HepG2 (cell line): ENCODE measurements around the gene SLC16A3. TPM values are rescaled to one million over a fixed set of nuclear protein-coding genes. Genes with fewer than 3 reads are reported as not detected.

Experiments
- CHD2 ChIP-seq: IDR thresholded peaks from 2 replicates; pipeline ENCODE4 v1.6.1; 2011; ENCODE audit warnings: low read depth, low read length, improper control_type of control experiment
- HDAC1 ChIP-seq: sonication (generic); formaldehyde crosslinking; IDR thresholded peaks from 2 replicates; pipeline ENCODE4 v1.5.1; 2020; ENCODE audit warnings: mild to moderate bottlenecking, missing genetic modification reagents
- KDM5A ChIP-seq: fragments of 200-600 bp; sonication (generic); IDR thresholded peaks from 2 replicates; pipeline ENCODE4 v1.7.0; 2018; ENCODE audit warnings: antibody characterized with exemption, mild to moderate bottlenecking, low read length, borderline replicate concordance
- MED13 ChIP-seq: sonication (generic); formaldehyde crosslinking; IDR thresholded peaks from 2 replicates; pipeline ENCODE4 v1.5.0; 2020; ENCODE audit warnings: missing genetic modification reagents
- NFE2L1 ChIP-seq: sonication (generic); formaldehyde crosslinking; IDR thresholded peaks from 2 replicates; pipeline ENCODE4 v1.4.0; 2020; ENCODE audit warnings: missing genetic modification reagents, mild to moderate bottlenecking, borderline replicate concordance
- NR2F1 ChIP-seq, 2 experiments: fragments of 450-650 bp in 1 of 2; formaldehyde crosslinking in 1 of 2; IDR thresholded peaks; 2 replicates each; pipeline versions ENCODE4 v1.5.0 to v1.6.1; 2016 to 2020; ENCODE audit warnings: mild to moderate bottlenecking in 1 of 2, missing compliant biosample characterization in 1 of 2, missing genetic modification reagents in 1 of 2, moderate library complexity in 1 of 2
- PCBP2 ChIP-seq: fragments of 200-400 bp; formaldehyde crosslinking; optimal IDR thresholded peaks from 2 replicates; pipeline ENCODE3; 2018; ENCODE audit warnings: low read length, low read depth; ENCODE audit not compliant: poor library complexity, severe bottlenecking
- PPARG ChIP-seq: conservative IDR thresholded peaks from 2 replicates; pipeline ENCODE4 v1.6.1; 2016; ENCODE audit warnings: missing biosample characterization, missing genetic modification reagents
- U2AF2 ChIP-seq: fragments of 200-400 bp; formaldehyde crosslinking; IDR thresholded peaks from 2 replicates; pipeline ENCODE4 v1.6.1; 2017; ENCODE audit warnings: low read depth, mild to moderate bottlenecking, low read length
- ZNF260 ChIP-seq: sonication (generic); formaldehyde crosslinking; IDR thresholded peaks from 2 replicates; pipeline ENCODE4 v1.4.0; 2020; ENCODE audit warnings: missing genetic modification reagents, low read depth, mild to moderate bottlenecking, borderline replicate concordance
- ZNF274 ChIP-seq: sonication (generic); formaldehyde crosslinking; IDR thresholded peaks from 2 replicates; pipeline ENCODE4 v1.5.1; 2020; ENCODE audit warnings: mild to moderate bottlenecking, missing genetic modification reagents
- ZNF546 ChIP-seq: sonication (generic); formaldehyde crosslinking; conservative IDR thresholded peaks from 2 replicates; pipeline ENCODE4 v1.8.1; 2023; ENCODE audit warnings: mild to moderate bottlenecking, missing genetic modification reagents
- ZNF652 ChIP-seq: IDR thresholded peaks from 2 replicates; pipeline ENCODE4 v1.6.1; 2016; ENCODE audit warnings: low read depth, borderline replicate concordance
- ZNF737 ChIP-seq: sonication (generic); formaldehyde crosslinking; IDR thresholded peaks from 2 replicates; pipeline ENCODE4 v1.5.0; 2020; ENCODE audit warnings: missing genetic modification reagents, mild to moderate bottlenecking, borderline replicate concordance
- ZNF775 ChIP-seq: sonication (generic); formaldehyde crosslinking; IDR thresholded peaks from 2 replicates; pipeline ENCODE4 v1.4.0; 2020; ENCODE audit warnings: missing genetic modification reagents, mild to moderate bottlenecking, moderate library complexity, borderline replicate concordance
- ZNF878 ChIP-seq: sonication (generic); formaldehyde crosslinking; IDR thresholded peaks from 2 replicates; pipeline ENCODE4 v1.8.1; 2023; ENCODE audit warnings: mild to moderate bottlenecking, missing genetic modification reagents, moderate library complexity
- polyA plus RNA-seq, 8 experiments: library from polyadenylated mRNA; depleted of rRNA in 3 of 8; stranded (reverse) in 7 of 8; unstranded in 1 of 8; fragments of >200 nt; fragmentation: Illumina TruSeq in 4 of 8; extraction: Trizol in 4 of 8; gene quantifications; 2 replicates each; pipeline versions ENCODE4 v1.2.1 to v1.2.3, GENCODE V29; 2011 to 2016; ENCODE audit warnings: low read depth in 4 of 8, missing spikeins in 1 of 8, mixed read lengths in 1 of 8; ENCODE audit not compliant: insufficient read depth in 1 of 8
- total RNA-seq, 5 experiments: library from RNA; depleted of rRNA; stranded (reverse); fragments of >200 nt; fragmentation: Illumina TruSeq; extraction: Trizol; gene quantifications; 2 replicates each; pipeline ENCODE4 v1.2.3, GENCODE V29; 2016; ENCODE audit warnings: low read depth in 1 of 5
- TF ChIP-seq, protein P1 (sequence below): sonication (generic); formaldehyde crosslinking; conservative IDR thresholded peaks from 2 replicates; pipeline ENCODE4 v1.8.1; 2023; ENCODE audit warnings: missing genetic modification reagents
- TF ChIP-seq, protein P2 (sequence below): IDR thresholded peaks from 2 replicates; pipeline ENCODE4 v1.6.1; 2016
- TF ChIP-seq, protein P3 (sequence below): sonication (generic); formaldehyde crosslinking; IDR thresholded peaks from 2 replicates; pipeline ENCODE4 v1.4.0; 2020; ENCODE audit warnings: mild to moderate bottlenecking, missing genetic modification reagents
- TF ChIP-seq, protein P4 (sequence below): sonication (generic); formaldehyde crosslinking; IDR thresholded peaks from 2 replicates; pipeline ENCODE4 v1.8.1; 2023; ENCODE audit warnings: missing genetic modification reagents, mild to moderate bottlenecking, borderline replicate concordance
- TF ChIP-seq, protein P5 (sequence below): sonication (generic); formaldehyde crosslinking; IDR thresholded peaks from 2 replicates; pipeline ENCODE4 v1.5.0; 2020; ENCODE audit warnings: missing genetic modification reagents, mild to moderate bottlenecking, borderline replicate concordance
- TF ChIP-seq, protein P6 (sequence below): sonication (generic); formaldehyde crosslinking; IDR thresholded peaks from 2 replicates; pipeline ENCODE4 v1.8.1; 2023; ENCODE audit warnings: mild to moderate bottlenecking, missing genetic modification reagents

Gene SLC16A3
- total and polyA plus RNA-seq, 2 of the 13 experiments (the other 11 are each of a cell fraction or from before 2014, with no cell fraction given): 242 to 349 TPM

DNA sequence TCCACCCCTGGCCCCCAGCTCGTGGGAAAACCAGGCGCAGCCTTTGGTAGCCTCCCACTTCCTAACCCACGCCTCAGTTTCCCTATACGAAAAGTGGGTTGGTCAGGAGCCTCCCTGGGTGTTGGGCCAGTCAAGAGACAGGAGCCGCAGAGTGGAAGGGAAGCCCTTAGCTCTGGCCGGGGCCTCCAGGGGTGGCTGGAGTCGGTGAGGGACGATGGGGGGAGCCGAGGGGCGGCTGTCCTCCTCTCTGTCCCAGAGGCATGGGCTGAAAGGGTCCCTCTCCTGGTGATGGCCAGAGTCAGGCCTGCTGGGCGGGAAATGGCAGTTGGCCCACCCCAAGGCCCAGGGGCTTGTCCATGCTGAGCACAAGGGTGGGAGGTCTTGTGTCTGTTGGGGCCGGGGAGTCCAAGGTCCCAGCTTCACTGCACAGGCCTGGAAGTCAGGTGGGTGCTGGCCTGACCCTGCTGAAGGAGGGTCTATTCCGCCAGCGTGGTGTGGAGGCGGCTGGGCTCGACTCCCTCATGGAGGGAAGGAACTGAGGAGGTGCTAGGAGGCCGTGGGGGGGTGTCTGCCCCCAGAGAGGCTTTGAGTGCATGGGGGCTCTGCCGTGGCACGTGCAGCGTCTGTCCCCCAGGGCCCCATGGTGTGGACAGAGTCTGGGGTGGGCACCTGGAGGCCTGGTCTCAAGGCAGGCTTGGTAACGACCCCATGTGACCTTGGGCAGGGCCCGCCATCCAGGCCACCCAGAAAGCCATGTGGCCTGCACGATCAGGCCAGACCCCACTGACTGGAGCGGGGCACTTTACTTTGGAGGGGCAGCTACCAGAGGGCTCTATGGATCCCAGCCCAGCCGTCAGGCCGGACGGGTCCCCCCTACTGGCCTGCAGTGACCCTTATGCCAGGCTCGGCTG lies 1.1 kb downstream of the SLC16A3 start (continued):
- TF ChIP-seq, protein P1, sequence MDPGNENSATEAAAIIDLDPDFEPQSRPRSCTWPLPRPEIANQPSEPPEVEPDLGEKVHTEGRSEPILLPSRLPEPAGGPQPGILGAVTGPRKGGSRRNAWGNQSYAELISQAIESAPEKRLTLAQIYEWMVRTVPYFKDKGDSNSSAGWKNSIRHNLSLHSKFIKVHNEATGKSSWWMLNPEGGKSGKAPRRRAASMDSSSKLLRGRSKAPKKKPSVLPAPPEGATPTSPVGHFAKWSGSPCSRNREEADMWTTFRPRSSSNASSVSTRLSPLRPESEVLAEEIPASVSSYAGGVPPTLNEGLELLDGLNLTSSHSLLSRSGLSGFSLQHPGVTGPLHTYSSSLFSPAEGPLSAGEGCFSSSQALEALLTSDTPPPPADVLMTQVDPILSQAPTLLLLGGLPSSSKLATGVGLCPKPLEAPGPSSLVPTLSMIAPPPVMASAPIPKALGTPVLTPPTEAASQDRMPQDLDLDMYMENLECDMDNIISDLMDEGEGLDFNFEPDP: 0 out of 2 replicates have a peak, but pooled peaks have one; percentile 46
- no peak for TF ChIP-seq ZNF546 (CRISPR knock-in tag)
- no peak for TF ChIP-seq ZNF737 (CRISPR knock-in tag)
- no peak for TF ChIP-seq PCBP2
- TF ChIP-seq HDAC1 (CRISPR knock-in tag): peak; percentile 6
- TF ChIP-seq, protein P2, sequence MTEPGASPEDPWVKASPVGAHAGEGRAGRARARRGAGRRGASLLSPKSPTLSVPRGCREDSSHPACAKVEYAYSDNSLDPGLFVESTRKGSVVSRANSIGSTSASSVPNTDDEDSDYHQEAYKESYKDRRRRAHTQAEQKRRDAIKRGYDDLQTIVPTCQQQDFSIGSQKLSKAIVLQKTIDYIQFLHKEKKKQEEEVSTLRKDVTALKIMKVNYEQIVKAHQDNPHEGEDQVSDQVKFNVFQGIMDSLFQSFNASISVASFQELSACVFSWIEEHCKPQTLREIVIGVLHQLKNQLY (CRISPR knock-in tag): no peak
- TF ChIP-seq, protein P3, sequence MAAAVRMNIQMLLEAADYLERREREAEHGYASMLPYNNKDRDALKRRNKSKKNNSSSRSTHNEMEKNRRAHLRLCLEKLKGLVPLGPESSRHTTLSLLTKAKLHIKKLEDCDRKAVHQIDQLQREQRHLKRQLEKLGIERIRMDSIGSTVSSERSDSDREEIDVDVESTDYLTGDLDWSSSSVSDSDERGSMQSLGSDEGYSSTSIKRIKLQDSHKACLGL (CRISPR knock-in tag): no peak; the same call in 1 of the 2 replicates
- TF ChIP-seq, protein P4, sequence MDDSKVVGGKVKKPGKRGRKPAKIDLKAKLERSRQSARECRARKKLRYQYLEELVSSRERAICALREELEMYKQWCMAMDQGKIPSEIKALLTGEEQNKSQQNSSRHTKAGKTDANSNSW: peak; percentile 70; the same call in 1 of the 2 replicates
- TF ChIP-seq MED13 (CRISPR knock-in tag): no peak; the same call in 1 of the 2 replicates
- no peak for TF ChIP-seq PPARG
- TF ChIP-seq ZNF775: 0 out of 2 replicates have a peak, but pooled peaks have one; percentile 3
- TF ChIP-seq, protein P5, sequence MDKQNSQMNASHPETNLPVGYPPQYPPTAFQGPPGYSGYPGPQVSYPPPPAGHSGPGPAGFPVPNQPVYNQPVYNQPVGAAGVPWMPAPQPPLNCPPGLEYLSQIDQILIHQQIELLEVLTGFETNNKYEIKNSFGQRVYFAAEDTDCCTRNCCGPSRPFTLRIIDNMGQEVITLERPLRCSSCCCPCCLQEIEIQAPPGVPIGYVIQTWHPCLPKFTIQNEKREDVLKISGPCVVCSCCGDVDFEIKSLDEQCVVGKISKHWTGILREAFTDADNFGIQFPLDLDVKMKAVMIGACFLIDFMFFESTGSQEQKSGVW (CRISPR knock-in tag): 0 out of 2 replicates have a peak, but pooled peaks have one; percentile 74
- peak; percentile 38 for TF ChIP-seq ZNF274 (CRISPR knock-in tag)
- TF ChIP-seq ZNF260: no peak
- peak in 1 of 2 experiments; percentile 9; a peak in 1 of 4 replicates for TF ChIP-seq NR2F1 (CRISPR knock-in tag; IDR thresholded peaks at IDR 0.05)
- no peak for TF ChIP-seq ZNF652 (CRISPR knock-in tag)
- TF ChIP-seq U2AF2: no peak
- TF ChIP-seq, protein P6, sequence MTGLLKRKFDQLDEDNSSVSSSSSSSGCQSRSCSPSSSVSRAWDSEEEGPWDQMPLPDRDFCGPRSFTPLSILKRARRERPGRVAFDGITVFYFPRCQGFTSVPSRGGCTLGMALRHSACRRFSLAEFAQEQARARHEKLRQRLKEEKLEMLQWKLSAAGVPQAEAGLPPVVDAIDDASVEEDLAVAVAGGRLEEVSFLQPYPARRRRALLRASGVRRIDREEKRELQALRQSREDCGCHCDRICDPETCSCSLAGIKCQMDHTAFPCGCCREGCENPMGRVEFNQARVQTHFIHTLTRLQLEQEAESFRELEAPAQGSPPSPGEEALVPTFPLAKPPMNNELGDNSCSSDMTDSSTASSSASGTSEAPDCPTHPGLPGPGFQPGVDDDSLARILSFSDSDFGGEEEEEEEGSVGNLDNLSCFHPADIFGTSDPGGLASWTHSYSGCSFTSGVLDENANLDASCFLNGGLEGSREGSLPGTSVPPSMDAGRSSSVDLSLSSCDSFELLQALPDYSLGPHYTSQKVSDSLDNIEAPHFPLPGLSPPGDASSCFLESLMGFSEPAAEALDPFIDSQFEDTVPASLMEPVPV (CRISPR knock-in tag): no peak; the same call in 1 of the 2 replicates
- no peak; the same call in 1 of the 2 replicates for TF ChIP-seq ZNF878 (CRISPR knock-in tag)
- no peak; the same call in 1 of the 2 replicates for TF ChIP-seq CHD2
- TF ChIP-seq NFE2L1 (CRISPR knock-in tag): no peak
- no peak; the same call in 1 of the 2 replicates for TF ChIP-seq KDM5A
